Activated naive CD4-positive, alpha-beta T cell treated with anti-CD3 and anti-CD28 coated beads for 36 hours (primary cell): ENCODE measurements around the gene TPP1. TPM values are rescaled to one million over a fixed set of nuclear protein-coding genes. Genes with fewer than 3 reads are reported as not detected.

ENCODE experiments used
- CTCF ChIA-PET: fragments of 350-600 bp; sonication (Branson Sonifier 250); formaldehyde crosslinking; loops from one replicate; lab custom pipeline; 2021; ENCODE audit warnings: antibody characterized with exemption; lab: Charles Lee
- DNase-seq: peaks from one replicate; pipeline ENCODE4 v3.0.0-alpha.2; 2020
- H3K27ac Mint-ChIP-seq: one replicate; pipeline ENCODE4 v1.8.0; 2021; ENCODE audit warnings: mild to moderate bottlenecking, mixed read lengths
- H3K27me3 Mint-ChIP-seq: one replicate; pipeline ENCODE4 v1.8.0; 2021; ENCODE audit warnings: low read depth, mixed read lengths
- H3K36me3 Mint-ChIP-seq: one replicate; pipeline ENCODE4 v1.8.0; 2021; ENCODE audit warnings: low read depth, mixed read lengths
- H3K4me1 Mint-ChIP-seq: one replicate; pipeline ENCODE4 v1.8.0; 2021; ENCODE audit warnings: low read depth, mixed read lengths
- H3K4me3 Mint-ChIP-seq: one replicate; pipeline ENCODE4 v1.8.0; 2021; ENCODE audit warnings: mild to moderate bottlenecking, moderate library complexity, mixed read lengths
- H3K9me3 Mint-ChIP-seq: one replicate; pipeline ENCODE4 v1.8.0; 2021; ENCODE audit warnings: mixed read lengths
- intact Hi-C: fragments of 100-400 bp; cut with micrococcal nuclease; formaldehyde crosslinking; loops from one replicate; pipeline ENCODE4 v1.15.1; 2023
- total RNA-seq, 2 experiments: library from RNA; stranded (reverse); gene quantifications; one replicate each; pipeline ENCODE4 v1.2.3, GENCODE V29; 2021

TPP1 gene
- total RNA-seq, 2 experiments from 2014 or later: 25.7 to 28.5 TPM

GRCh38 chr11:6614446-6614845 is 4.8 kb downstream of the TPP1 start:
- intact Hi-C loops: no loop called here
- H3K4me1 Mint-ChIP-seq: peaks cover 24% of the 10 kb centered on the region
- no peak overlapping the region for H3K4me3 Mint-ChIP-seq
- CTCF ChIA-PET: no interaction called here
- H3K27me3 Mint-ChIP-seq: no peaks in the 10 kb centered on the region
- DNase-seq: no peak
- H3K36me3 Mint-ChIP-seq: peaks cover 26% of the 10 kb centered on the region
- H3K27ac Mint-ChIP-seq: peak overlapping the region; percentile 41
- no peaks in the 10 kb centered on the region for H3K9me3 Mint-ChIP-seq

GRCh38 chr11:6613496-6613895 is 5.7 kb downstream of the TPP1 start:
- CTCF ChIA-PET: interaction anchor here (1.1 to 3.5 kb wide), 3 partner anchors 13 to 91 kb away, joined by 4 to 20 read pairs (median 4); partner anchors contain the start of gene MRPL17
- Mint-ChIP-seq H3K9me3 (no peaks in the 10 kb centered on the region), H3K27me3 (no peaks in the 10 kb centered on the region), H3K4me3 (no peak overlapping the region), H3K4me1 (peaks cover 30% of the 10 kb centered on the region), H3K27ac (no peak overlapping the region), H3K36me3 (peaks cover 29% of the 10 kb centered on the region)
- DNase-seq: no peak
- intact Hi-C loops: no loop called here

- Mint-ChIP-seq H3K4me3 (peak within 1 kb of the TSS; percentile 87), H3K36me3 (peaks cover 34% of the 10 kb centered on the region), H3K27ac (peak within 1 kb of the TSS; percentile 90), H3K27me3 (no peaks in the 10 kb centered on the region), H3K4me1 (peaks cover 39% of the 10 kb centered on the region), H3K9me3 (no peaks in the 10 kb centered on the region)
- CTCF ChIA-PET: interaction anchor here (0.7 to 3.5 kb wide), 12 partner anchors 15 to 143 kb away, joined by 3 to 20 read pairs (median 3); partner anchors contain the start of gene MRPL17
- intact Hi-C loops: loop anchor here (1.0 kb wide), 4 partner anchors 9 to 378 kb away; partner anchors contain the start of genes FHIP1B, ILK, MRPL17 and RRP8
- peak; percentile 97 for DNase-seq
Measured at GRCh38 chr11:6612213-6613041, 6.8 kb downstream of the TPP1 start, which contains the start of gene TAF10. Gene TAF10 (minus strand): TSS chr11:6612216. CDS start chr11:6612189, 27 bp downstream.

- Mint-ChIP-seq H3K27ac (no peak overlapping the region), H3K9me3 (no peaks in the 10 kb centered on the region), H3K4me1 (peaks cover 42% of the 10 kb centered on the region), H3K27me3 (no peaks in the 10 kb centered on the region), H3K36me3 (peaks cover 35% of the 10 kb centered on the region), H3K4me3 (peak overlapping the region; percentile 87)
- CTCF ChIA-PET: interaction anchor here (0.7 to 3.5 kb wide), 8 partner anchors 33 to 129 kb away, joined by 3 to 20 read pairs (median 3); partner anchors contain the start of gene MRPL17
- no peak for DNase-seq
- intact Hi-C loops: loop anchor here (1.0 kb wide), 5 partner anchors 7 to 378 kb away; partner anchors contain the start of genes FHIP1B, ILK, MRPL17 and RRP8
Measured at GRCh38 chr11:6611963-6612212, 7.3 kb downstream of the TPP1 start.

DNA sequence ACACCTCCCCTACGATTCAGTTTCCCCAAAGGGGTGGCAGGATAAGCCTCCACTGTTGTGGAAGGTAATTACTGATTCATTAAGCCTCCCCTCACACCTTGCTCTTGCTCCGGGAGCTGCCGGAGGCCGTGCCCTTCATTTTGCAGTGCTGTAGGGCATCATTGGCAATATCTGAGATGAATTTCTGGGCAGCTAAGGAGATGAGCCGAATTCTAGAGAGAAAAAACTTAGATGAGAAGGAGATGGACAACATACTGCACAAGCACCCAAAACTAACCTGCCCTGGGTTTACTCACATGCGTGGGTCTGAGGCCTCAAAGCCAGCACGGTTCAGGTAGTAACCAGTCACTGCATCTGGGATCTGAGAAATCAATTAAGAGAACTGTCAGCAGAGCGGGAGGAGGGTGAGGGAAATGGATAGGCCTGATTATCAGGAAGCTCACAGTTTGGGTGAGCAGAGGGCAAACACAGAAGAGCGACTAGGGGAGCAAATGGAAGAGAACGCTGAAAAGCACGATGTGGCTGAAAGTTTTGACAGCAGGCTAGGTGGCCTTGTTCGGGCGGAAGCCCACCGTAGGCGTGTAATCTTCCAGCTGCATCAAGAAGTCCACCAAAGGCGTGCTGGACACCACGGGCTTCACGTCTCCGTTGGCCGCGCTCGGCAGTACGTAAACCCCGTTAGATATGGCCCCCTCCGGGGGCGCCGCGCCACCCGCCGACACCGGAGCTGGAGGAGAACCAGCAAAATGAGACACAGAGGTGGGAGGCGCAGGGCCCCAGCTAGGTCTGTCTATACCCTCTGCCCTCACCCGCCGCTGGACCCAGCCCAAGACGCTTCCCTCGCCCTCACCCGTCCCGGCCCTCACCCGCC is 7.9 kb downstream of the TPP1 start:
- Mint-ChIP-seq H3K4me3 (peak overlapping the region; percentile 87), H3K4me1 (peaks cover 42% of the 10 kb centered on the region), H3K27ac (peak overlapping the region; percentile 90), H3K27me3 (no peaks in the 10 kb centered on the region), H3K9me3 (no peaks in the 10 kb centered on the region), H3K36me3 (peaks cover 35% of the 10 kb centered on the region)
- DNase-seq: peak; percentile 28
- CTCF ChIA-PET: interaction anchor here (0.7 to 3.5 kb wide), 9 partner anchors 34 to 134 kb away, joined by 3 to 20 read pairs (median 3); partner anchors contain the start of gene MRPL17
- intact Hi-C loops: loop anchor here (1.0 kb wide), 1 partner anchor 8 kb away; the partner anchor contains the start of gene TPP1

GRCh38 chr11:6610591-6610990 is 8.6 kb downstream of the TPP1 start:
- CTCF ChIA-PET: interaction anchor here (1.0 to 3.5 kb wide), 2 partner anchors 72 to 135 kb away, joined by 3 to 20 read pairs; partner anchors contain the start of gene MRPL17
- DNase-seq: no peak
- no peaks in the 10 kb centered on the region for H3K9me3 Mint-ChIP-seq
- peaks cover 39% of the 10 kb centered on the region for H3K4me1 Mint-ChIP-seq
- intact Hi-C loops: no loop called here
- peaks cover 36% of the 10 kb centered on the region for H3K36me3 Mint-ChIP-seq
- H3K27me3 Mint-ChIP-seq: no peaks in the 10 kb centered on the region
- peak overlapping the region; percentile 87 for H3K4me3 Mint-ChIP-seq
- peak overlapping the region; percentile 90 for H3K27ac Mint-ChIP-seq

- CTCF ChIA-PET: interaction anchor here (1.6 to 3.5 kb wide), 2 partner anchors 9 to 74 kb away, joined by 6 to 13 read pairs; partner anchors contain the start of gene MRPL17
- peak overlapping the region; percentile 17 for H3K4me3 Mint-ChIP-seq
- H3K27ac Mint-ChIP-seq: peak overlapping the region; percentile 32
- peaks cover 32% of the 10 kb centered on the region for H3K36me3 Mint-ChIP-seq
- peaks cover 39% of the 10 kb centered on the region for H3K4me1 Mint-ChIP-seq
- no peak for DNase-seq
- no peaks in the 10 kb centered on the region for H3K9me3 Mint-ChIP-seq
- intact Hi-C loops: loop anchor here (5.0 to 10.0 kb wide), 3 partner anchors 905 to 1063 kb away; partner anchors contain the start of genes CYB5R2, PPFIBP2, TRIM22 and TRIM5
- H3K27me3 Mint-ChIP-seq: no peaks in the 10 kb centered on the region
Measured at GRCh38 chr11:6609502-6610015, 9.7 kb downstream of the TPP1 start.

GRCh38 chr11:6608726-6609501 is 10.3 kb downstream of the TPP1 start:
- Mint-ChIP-seq H3K9me3 (no peaks in the 10 kb centered on the region), H3K36me3 (peaks cover 32% of the 10 kb centered on the region), H3K4me1 (peaks cover 39% of the 10 kb centered on the region), H3K4me3 (no peak overlapping the region), H3K27ac (no peak overlapping the region), H3K27me3 (no peaks in the 10 kb centered on the region)
- intact Hi-C loops: loop anchor here (5.0 to 10.0 kb wide), 3 partner anchors 906 to 1063 kb away; partner anchors contain the start of genes CYB5R2, PPFIBP2, TRIM22 and TRIM5
- CTCF ChIA-PET: interaction anchor here (0.7 to 3.5 kb wide), 3 partner anchors 9 to 74 kb away, joined by 3 to 13 read pairs (median 6); partner anchors contain the start of gene MRPL17
- no peak for DNase-seq

GRCh38 chr11:6608011-6608410 is 11.2 kb downstream of the TPP1 start:
- CTCF ChIA-PET: interaction anchor here (0.9 to 3.5 kb wide), 2 partner anchors 10 to 75 kb away, joined by 4 to 13 read pairs; partner anchors contain the start of gene MRPL17
- H3K4me3 Mint-ChIP-seq: no peak overlapping the region
- H3K27ac Mint-ChIP-seq: peak overlapping the region; percentile 16

GRCh38 chr11:6607190-6607795 is 11.9 kb downstream of the TPP1 start:
- H3K4me1 Mint-ChIP-seq: peaks cover 39% of the 10 kb centered on the region
- peak overlapping the region; percentile 39 for H3K4me3 Mint-ChIP-seq
- DNase-seq: peak; percentile 21
- no peaks in the 10 kb centered on the region for H3K9me3 Mint-ChIP-seq
- intact Hi-C loops: loop anchor here (1.0 to 10.0 kb wide), 5 partner anchors 128 to 1065 kb away; partner anchors contain the start of genes CYB5R2, PPFIBP2, TRIM22 and TRIM5
- CTCF ChIA-PET: interaction anchor here (0.6 to 3.5 kb wide), 3 partner anchors 11 to 81 kb away, joined by 3 to 13 read pairs (median 4); partner anchors contain the start of gene MRPL17
- no peaks in the 10 kb centered on the region for H3K27me3 Mint-ChIP-seq
- no peak overlapping the region for H3K27ac Mint-ChIP-seq
- H3K36me3 Mint-ChIP-seq: peaks cover 32% of the 10 kb centered on the region

More at GRCh38 chr11:6608011-6608410, 11.2 kb downstream of the TPP1 start:
- Mint-ChIP-seq H3K27me3 (no peaks in the 10 kb centered on the region), H3K4me1 (peaks cover 39% of the 10 kb centered on the region), H3K36me3 (peaks cover 32% of the 10 kb centered on the region), H3K9me3 (no peaks in the 10 kb centered on the region)
- intact Hi-C loops: loop anchor here (5.0 to 10.0 kb wide), 3 partner anchors 907 to 1064 kb away; partner anchors contain the start of genes CYB5R2, PPFIBP2, TRIM22 and TRIM5
- DNase-seq: no peak
